ENCODE results near the gene OR1E1.
A peak's percentile ranks its signal among the peaks of the same experiment; 100 is the strongest.
"Not testable (repeated sequence)": the region's sequence is repeated elsewhere in the genome, so short reads cannot be mapped to it uniquely, and the experiment has no call there.

The OR1E1 gene, protein sequence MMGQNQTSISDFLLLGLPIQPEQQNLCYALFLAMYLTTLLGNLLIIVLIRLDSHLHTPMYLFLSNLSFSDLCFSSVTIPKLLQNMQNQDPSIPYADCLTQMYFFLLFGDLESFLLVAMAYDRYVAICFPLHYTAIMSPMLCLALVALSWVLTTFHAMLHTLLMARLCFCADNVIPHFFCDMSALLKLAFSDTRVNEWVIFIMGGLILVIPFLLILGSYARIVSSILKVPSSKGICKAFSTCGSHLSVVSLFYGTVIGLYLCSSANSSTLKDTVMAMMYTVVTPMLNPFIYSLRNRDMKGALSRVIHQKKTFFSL

GRCh38 chr17:3398310-3398709 lies at the start of gene OR1E1:
Gene OR1E1, minus strand, starts transcription at chr17:3398410. Its CDS starts 0 bp downstream, at chr17:3398410.
- no peak for DNase-seq (ENCODE audit: low read depth in 2 of 2)
- H3K4me3 ChIP-seq (replicated peaks in 1 of 2; ENCODE audit: low read depth in 2 of 2, low read length in 2 of 2) = no peak within 1 kb of the TSS
- TF ChIP-seq CTCF (IDR thresholded peaks at IDR 0.05; ENCODE audit: low read depth, low read length) = no peak

GRCh38 chr17:3447625-3448024 lies 49.4 kb upstream of the OR1E1 start:
- no peak for TF ChIP-seq CTCF (IDR thresholded peaks at IDR 0.05; ENCODE audit: low read depth, low read length)
- no peak overlapping the region for H3K4me3 ChIP-seq (replicated peaks in 1 of 2; ENCODE audit: low read depth in 2 of 2, low read length in 2 of 2)
- DNase-seq (ENCODE audit: low read depth in 2 of 2) = peak; percentile 5 to 28

DNA sequence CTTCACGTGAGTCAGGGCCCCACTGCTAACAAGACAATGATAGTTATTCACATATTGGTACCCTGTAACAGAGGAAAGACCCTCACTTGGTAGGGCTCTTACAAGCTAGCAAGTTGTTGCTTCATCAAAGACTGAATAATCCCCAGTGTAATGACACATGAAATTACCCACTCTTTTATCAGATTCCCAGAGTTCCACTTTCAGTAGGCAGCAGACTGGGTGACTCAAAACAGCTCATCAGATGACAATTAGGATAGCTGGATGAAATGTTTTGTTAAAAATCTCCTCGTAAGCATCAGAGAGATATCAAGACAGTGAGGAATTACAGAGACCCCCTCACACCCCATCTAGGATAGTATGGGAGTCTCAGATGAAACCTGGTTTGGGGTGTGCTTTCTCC lies 42.2 kb upstream of the OR1E1 start:
- DNase-seq (ENCODE audit: low read depth in 2 of 2) = peak in 1 of 2 donors; percentile 20
- TF ChIP-seq CTCF (IDR thresholded peaks at IDR 0.05; ENCODE audit: low read depth, low read length) = no peak
- H3K4me3 ChIP-seq (replicated peaks in 1 of 2; ENCODE audit: low read depth in 2 of 2, low read length in 2 of 2) = no peak overlapping the region

GRCh38 chr17:3438368-3438767 lies 40.2 kb upstream of the OR1E1 start:
- DNase-seq (ENCODE audit: low read depth in 2 of 2) = no peak
- no peak overlapping the region for H3K4me3 ChIP-seq (replicated peaks in 1 of 2; ENCODE audit: low read depth in 2 of 2, low read length in 2 of 2)
- no peak for TF ChIP-seq CTCF (IDR thresholded peaks at IDR 0.05; ENCODE audit: low read depth, low read length)

- TF ChIP-seq CTCF (IDR thresholded peaks at IDR 0.05; ENCODE audit: low read depth, low read length) = no peak
- no peak for DNase-seq (ENCODE audit: low read depth in 2 of 2)
- H3K4me3 ChIP-seq (replicated peaks in 1 of 2; ENCODE audit: low read depth in 2 of 2, low read length in 2 of 2) = no peak within 1 kb of the TSS
Observed at GRCh38 chr17:3433741-3434140, 35.5 kb upstream of the OR1E1 start, which contains the start of gene OR1E2. Gene OR1E2, minus strand, starts transcription at chr17:3433841. Its CDS starts 0 bp downstream, at chr17:3433841.

GRCh38 chr17:3433215-3433614 lies 35.0 kb upstream of the OR1E1 start:
- H3K4me3 ChIP-seq (replicated peaks in 1 of 2; ENCODE audit: low read depth in 2 of 2, low read length in 2 of 2) = not testable (repeated sequence)
- peak in 1 of 2 donors; percentile 6 for DNase-seq (ENCODE audit: low read depth in 2 of 2)

GRCh38 chr17:3418222-3418621 lies 20.0 kb upstream of the OR1E1 start:
- no peak for DNase-seq (ENCODE audit: low read depth in 2 of 2)
- no peak for TF ChIP-seq CTCF (IDR thresholded peaks at IDR 0.05; ENCODE audit: low read depth, low read length)
- H3K4me3 ChIP-seq (replicated peaks in 1 of 2; ENCODE audit: low read depth in 2 of 2, low read length in 2 of 2) = no peak overlapping the region
